ENCODE data around the gene CNNM4. TPM values are rescaled to one million over a fixed set of nuclear protein-coding genes. Genes with fewer than 3 reads are reported as not detected.

CNNM4 gene
- total and polyA plus RNA-seq, 10 donors = 1.5 to 14.4 (median 7.8) TPM

- peak overlapping the region in 7 of 8 donors; percentile 68 to 87 (median 73) for H3K27ac ChIP-seq
- WGBS, 5 donors = 16 to 29% (median 23%) methylated on average over 4 of the region's 4 CpGs
These were observed 21.5 kb upstream of the CNNM4 start for GRCh38 chr2:96739076-96739632.

GRCh38 chr2:96739633-96740428, 20.9 kb upstream of the CNNM4 start, which contains the start of gene LMAN2L:
Gene LMAN2L (minus strand): TSS chr2:96740064. CDS start chr2:96740040, 24 bp downstream.
- Histone ChIP-seq H3K27me3 (replicated peaks in 1 of 7) (no peaks in the 10 kb centered on the region), H3K27ac (peak within 1 kb of the TSS; percentile 29 to 87 (median 74)), H3K4me3 (peak within 1 kb of the TSS; percentile 77 to 95 (median 86)), H3K4me1 (peaks cover 13 to 58% (median 38%) of the 10 kb centered on the region in 6 donors), H3K9me3 (no peaks in the 10 kb centered on the region), H3K36me3 (peaks cover 0 to 24% (median 0%) of the 10 kb centered on the region in 6 donors)
- intact Hi-C loops (cut with DNase I; ENCODE audit: low total_unique reads) = loop anchor here (10.0 kb wide), 1 partner anchor 95 kb away; the partner anchor contains the start of gene FER1L5
- WGBS, 5 donors = 0 to 1% (median 1%) methylated on average over 36 to 43 of the region's 43 CpGs
- DNase-seq = peak; percentile 97
- TF ChIP-seq POLR2AphosphoS5 (IDR thresholded peaks at IDR 0.05) (peak; percentile 59 to 77 (median 77)), POLR2A (IDR thresholded peaks at IDR 0.05) (no peak), CTCF (IDR thresholded peaks at IDR 0.05 in 8 of 11, conservative IDR thresholded peaks at IDR 0.05 in 3 of 11) (peak in 2 of 11 experiments; percentile 36 to 42)

More at GRCh38 chr2:96739076-96739632, 21.5 kb upstream of the CNNM4 start:
- peaks cover 13 to 65% (median 42%) of the 10 kb centered on the region in 6 donors for H3K4me1 ChIP-seq
- no peak for DNase-seq
- H3K36me3 ChIP-seq = peaks cover 0 to 31% (median 4%) of the 10 kb centered on the region in 6 donors
- no peaks in the 10 kb centered on the region for H3K9me3 ChIP-seq
- no peaks in the 10 kb centered on the region for H3K27me3 ChIP-seq (replicated peaks in 1 of 7)
- intact Hi-C loops (cut with DNase I; ENCODE audit: low total_unique reads) = loop anchor here (10.0 kb wide), 1 partner anchor 94 kb away; the partner anchor contains the start of gene FER1L5
- H3K4me3 ChIP-seq = peak overlapping the region; percentile 77 to 95 (median 86)
- TF ChIP-seq CTCF (IDR thresholded peaks at IDR 0.05 in 8 of 11, conservative IDR thresholded peaks at IDR 0.05 in 3 of 11) = no peak
- no peak for TF ChIP-seq POLR2A (IDR thresholded peaks at IDR 0.05)
- no peak for TF ChIP-seq POLR2AphosphoS5 (IDR thresholded peaks at IDR 0.05)

GRCh38 chr2:96747061-96747617, 13.6 kb upstream of the CNNM4 start:
- no peaks in the 10 kb centered on the region for H3K27me3 ChIP-seq (replicated peaks in 1 of 7)
- 65 to 79% (median 69%) methylated on average over 6 of the region's 6 CpGs for WGBS, 5 donors
- H3K27ac ChIP-seq = no peak overlapping the region
- H3K4me1 ChIP-seq = peaks cover 0 to 6% (median 0%) of the 10 kb centered on the region in 6 donors
- no peak overlapping the region for H3K4me3 ChIP-seq
- H3K36me3 ChIP-seq = no peaks in the 10 kb centered on the region
- TF ChIP-seq CTCF (IDR thresholded peaks at IDR 0.05 in 8 of 11, conservative IDR thresholded peaks at IDR 0.05 in 3 of 11) = no peak
- TF ChIP-seq POLR2AphosphoS5 (IDR thresholded peaks at IDR 0.05) = no peak
- no peak for TF ChIP-seq POLR2A (IDR thresholded peaks at IDR 0.05)
- no peak for DNase-seq
- intact Hi-C loops (cut with DNase I; ENCODE audit: low total_unique reads) = no loop called here
- no peaks in the 10 kb centered on the region for H3K9me3 ChIP-seq
